Tibial nerve (tissue), 4 donors: ENCODE results near the gene LDAH. TPM values are rescaled to one million over a fixed set of nuclear protein-coding genes. Genes with fewer than 3 reads are reported as not detected.

Experiments used
- DNase-seq, 2 donors: peaks; one replicate each; pipeline ENCODE4 v3.0.0-alpha.2; 2019; ENCODE audit warnings: low spot score in 2 of 2
- H3K27ac ChIP-seq, 4 donors: fragments of 200-600 bp; sonication (generic) in 3 of 4; one replicate each; pipeline ENCODE4 v1.5.1; 2017 to 2019; ENCODE audit warnings: mild to moderate bottlenecking in 1 of 4
- H3K27me3 ChIP-seq, 2 donors: fragments of 200-600 bp; sonication (generic) in 1 of 2; one replicate each; pipeline versions ENCODE4 v1.5.1 to v1.6.0; 2017 to 2019
- H3K36me3 ChIP-seq, 3 donors: fragments of 200-600 bp; sonication (generic); one replicate each; pipeline ENCODE4 v1.5.1; 2018 to 2019
- H3K4me1 ChIP-seq, 4 donors: fragments of 200-600 bp; sonication (generic) in 3 of 4; one replicate each; pipeline ENCODE4 v1.5.1; 2017 to 2019
- H3K4me3 ChIP-seq, 4 donors: fragments of 200-600 bp; sonication (generic) in 3 of 4; one replicate each; pipeline ENCODE4 v1.5.1; 2017 to 2019; ENCODE audit warnings: mild to moderate bottlenecking in 1 of 4, moderate library complexity in 1 of 4
- H3K9me3 ChIP-seq, 4 donors: fragments of 200-600 bp; sonication (generic) in 3 of 4; one replicate each; pipeline ENCODE4 v1.5.1; 2017 to 2019
- EP300 ChIP-seq, 2 donors: sonication (generic); formaldehyde crosslinking; IDR thresholded peaks; one replicate each; pipeline ENCODE4 v1.6.1; 2017; ENCODE audit warnings: antibody characterized with exemption in 2 of 2, mild to moderate bottlenecking in 1 of 2
- POLR2A ChIP-seq, 2 donors: fragments of 450-650 bp; IDR thresholded peaks; one replicate each; pipeline ENCODE4 v1.6.1; 2017; ENCODE audit warnings: antibody characterized with exemption in 2 of 2, mild to moderate bottlenecking in 2 of 2, moderate library complexity in 2 of 2
- WGBS, 2 donors: methylation state at CpG; one replicate each; pipeline ENCODE4 v1.1.5; 2018; 5-methylcytosine and 5-hydroxymethylcytosine counted together
- total RNA-seq, 4 donors: library from RNA; depleted of rRNA; stranded (reverse); fragments of >200 nt; gene quantifications; one replicate each; pipeline ENCODE4 v1.1.0, GENCODE V29; 2016
- TF ChIP-seq, protein P1 (sequence below), 5 experiments: fragments of 200-600 bp in 3 of 5; fragments of 450-650 bp in 2 of 5; sonication (generic) in 3 of 5; IDR thresholded peaks; one replicate each; pipeline ENCODE4 v1.5.1; 2016 to 2019; ENCODE audit warnings: antibody characterized with exemption in 5 of 5, mild to moderate bottlenecking in 3 of 5, moderate library complexity in 2 of 5

LDAH gene
- total RNA-seq, 4 donors from 2014 or later: 13.4 to 27.1 (median 15.7) TPM

DNA sequence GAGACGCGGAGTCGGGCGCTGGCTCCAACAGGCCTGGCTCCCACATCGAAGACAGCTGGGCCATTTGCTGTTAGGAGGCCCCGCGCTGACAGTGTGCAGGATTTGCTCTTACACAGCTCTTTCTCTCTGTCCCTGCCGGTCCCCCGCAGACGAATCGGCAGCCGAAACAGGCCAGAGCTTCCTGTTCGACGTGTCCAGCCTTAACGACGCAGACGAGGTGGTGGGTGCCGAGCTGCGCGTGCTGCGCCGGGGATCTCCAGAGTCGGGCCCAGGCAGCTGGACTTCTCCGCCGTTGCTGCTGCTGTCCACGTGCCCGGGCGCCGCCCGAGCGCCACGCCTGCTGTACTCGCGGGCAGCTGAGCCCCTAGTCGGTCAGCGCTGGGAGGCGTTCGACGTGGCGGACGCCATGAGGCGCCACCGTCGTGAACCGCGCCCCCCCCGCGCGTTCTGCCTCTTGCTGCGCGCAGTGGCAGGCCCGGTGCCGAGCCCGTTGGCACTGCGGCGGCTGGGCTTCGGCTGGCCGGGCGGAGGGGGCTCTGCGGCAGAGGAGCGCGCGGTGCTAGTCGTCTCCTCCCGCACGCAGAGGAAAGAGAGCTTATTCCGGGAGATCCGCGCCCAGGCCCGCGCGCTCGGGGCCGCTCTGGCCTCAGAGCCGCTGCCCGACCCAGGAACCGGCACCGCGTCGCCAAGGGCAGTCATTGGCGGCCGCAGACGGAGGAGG is 152.4 kb downstream of the LDAH start:
- Histone ChIP-seq H3K9me3 (no peaks in the 10 kb centered on the region), H3K4me3 (peak overlapping the region in 1 of 4 donors; percentile 8), H3K27me3 (peaks cover 0 to 91% of the 10 kb centered on the region in 2 donors), H3K36me3 (no peaks in the 10 kb centered on the region), H3K27ac (no peak overlapping the region), H3K4me1 (peaks cover 0 to 62% (median 21%) of the 10 kb centered on the region in 4 donors)
- TF ChIP-seq EP300 (IDR thresholded peaks at IDR 0.05): no peak
- no peak for TF ChIP-seq POLR2A (IDR thresholded peaks at IDR 0.05)
- TF ChIP-seq, protein P1, sequence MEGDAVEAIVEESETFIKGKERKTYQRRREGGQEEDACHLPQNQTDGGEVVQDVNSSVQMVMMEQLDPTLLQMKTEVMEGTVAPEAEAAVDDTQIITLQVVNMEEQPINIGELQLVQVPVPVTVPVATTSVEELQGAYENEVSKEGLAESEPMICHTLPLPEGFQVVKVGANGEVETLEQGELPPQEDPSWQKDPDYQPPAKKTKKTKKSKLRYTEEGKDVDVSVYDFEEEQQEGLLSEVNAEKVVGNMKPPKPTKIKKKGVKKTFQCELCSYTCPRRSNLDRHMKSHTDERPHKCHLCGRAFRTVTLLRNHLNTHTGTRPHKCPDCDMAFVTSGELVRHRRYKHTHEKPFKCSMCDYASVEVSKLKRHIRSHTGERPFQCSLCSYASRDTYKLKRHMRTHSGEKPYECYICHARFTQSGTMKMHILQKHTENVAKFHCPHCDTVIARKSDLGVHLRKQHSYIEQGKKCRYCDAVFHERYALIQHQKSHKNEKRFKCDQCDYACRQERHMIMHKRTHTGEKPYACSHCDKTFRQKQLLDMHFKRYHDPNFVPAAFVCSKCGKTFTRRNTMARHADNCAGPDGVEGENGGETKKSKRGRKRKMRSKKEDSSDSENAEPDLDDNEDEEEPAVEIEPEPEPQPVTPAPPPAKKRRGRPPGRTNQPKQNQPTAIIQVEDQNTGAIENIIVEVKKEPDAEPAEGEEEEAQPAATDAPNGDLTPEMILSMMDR (IDR thresholded peaks at IDR 0.05): no peak
- DNase-seq: no peak
- WGBS, 2 donors: 18 to 20% methylated on average over 59 to 80 of the region's 83 CpGs

- no peak overlapping the region for H3K4me3 ChIP-seq
- H3K27me3 ChIP-seq: peaks cover 0 to 97% of the 10 kb centered on the region in 2 donors
- no peaks in the 10 kb centered on the region for H3K9me3 ChIP-seq
- no peak for DNase-seq
- 49 to 58% methylated on average over 36 to 39 of the region's 45 CpGs for WGBS, 2 donors
- H3K36me3 ChIP-seq: no peaks in the 10 kb centered on the region
- no peak overlapping the region for H3K27ac ChIP-seq
- no peak for TF ChIP-seq EP300 (IDR thresholded peaks at IDR 0.05)
- TF ChIP-seq, protein P1 (IDR thresholded peaks at IDR 0.05): no peak
- no peak for TF ChIP-seq POLR2A (IDR thresholded peaks at IDR 0.05)
- H3K4me1 ChIP-seq: peaks cover 0 to 63% (median 20%) of the 10 kb centered on the region in 4 donors
These were observed 153.2 kb downstream of the LDAH start for GRCh38 chr2:20669562-20670314.

GRCh38 chr2:20668871-20669475 is 153.9 kb downstream of the LDAH start:
- Histone ChIP-seq H3K4me1 (peaks cover 0 to 64% (median 20%) of the 10 kb centered on the region in 4 donors), H3K27ac (no peak overlapping the region), H3K27me3 (peaks cover 0 to 97% of the 10 kb centered on the region in 2 donors), H3K4me3 (peak overlapping the region in 1 of 4 donors; percentile 61), H3K9me3 (no peaks in the 10 kb centered on the region), H3K36me3 (no peaks in the 10 kb centered on the region)
- no peak for TF ChIP-seq EP300 (IDR thresholded peaks at IDR 0.05)
- TF ChIP-seq, protein P1 (IDR thresholded peaks at IDR 0.05): no peak
- TF ChIP-seq POLR2A (IDR thresholded peaks at IDR 0.05): no peak
- no peak for DNase-seq
- WGBS, 2 donors: 65 to 68% methylated on average over 7 to 8 of the region's 8 CpGs

- WGBS, 2 donors: 91 to 94% methylated on average over 6 of the region's 6 CpGs
- DNase-seq: no peak
- Histone ChIP-seq H3K9me3 (no peaks in the 10 kb centered on the region), H3K27ac (no peak overlapping the region), H3K27me3 (peaks cover 0 to 96% of the 10 kb centered on the region in 2 donors), H3K4me1 (peaks cover 0 to 64% (median 20%) of the 10 kb centered on the region in 4 donors), H3K4me3 (peak overlapping the region in 1 of 4 donors; percentile 61), H3K36me3 (no peaks in the 10 kb centered on the region)
- TF ChIP-seq POLR2A (IDR thresholded peaks at IDR 0.05): no peak
These were observed 154.4 kb downstream of the LDAH start for GRCh38 chr2:20668451-20668850.

DNA sequence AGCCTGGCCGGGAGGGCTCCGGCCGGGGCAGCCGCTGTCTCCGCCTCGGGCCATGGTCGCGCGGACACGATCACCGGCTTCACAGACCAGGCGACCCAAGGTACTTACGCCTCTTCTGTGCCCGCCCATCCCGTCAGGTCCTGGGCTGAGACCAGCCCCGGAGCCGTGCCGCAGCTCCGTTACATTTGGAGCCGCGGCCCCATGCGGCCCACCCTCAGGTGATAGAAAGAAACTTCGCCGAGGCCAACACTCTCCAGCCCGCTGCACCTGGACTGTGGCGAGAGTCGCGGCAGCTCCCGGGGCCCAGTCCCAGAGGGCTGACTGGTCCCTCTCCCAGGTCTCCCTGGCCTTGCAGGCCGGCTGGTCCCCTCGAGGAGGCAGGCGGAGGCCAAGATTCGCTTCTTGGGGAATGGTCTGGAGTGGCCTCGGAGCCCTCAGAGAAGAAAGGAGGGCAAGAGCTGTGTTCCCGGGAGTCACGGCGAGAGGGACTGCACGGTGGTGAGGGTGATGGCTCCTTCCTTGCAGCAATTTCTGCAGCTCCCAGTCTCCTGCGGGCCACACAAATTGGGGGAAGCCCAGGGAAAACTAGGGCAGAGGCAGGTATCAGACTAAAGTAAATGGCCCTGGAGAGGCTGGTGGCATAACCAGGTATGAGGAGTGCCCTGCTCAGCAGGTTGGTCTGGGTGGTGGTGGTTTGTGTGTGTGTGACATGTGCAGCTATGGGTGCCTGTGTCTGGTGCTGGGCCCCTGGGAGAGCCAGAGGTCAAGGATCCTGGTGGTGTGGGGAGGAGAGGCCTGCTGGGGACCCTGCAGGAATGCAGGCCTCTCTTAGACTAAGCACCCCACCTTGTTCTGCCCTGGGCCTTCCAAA is 155.1 kb downstream of the LDAH start:
- TF ChIP-seq POLR2A (IDR thresholded peaks at IDR 0.05) (no peak), EP300 (IDR thresholded peaks at IDR 0.05) (no peak)
- TF ChIP-seq, protein P1 (IDR thresholded peaks at IDR 0.05): no peak
- 30 to 52% methylated on average over 16 to 34 of the region's 39 CpGs for WGBS, 2 donors
- Histone ChIP-seq H3K27ac (peak overlapping the region in 1 of 4 donors; percentile 39), H3K4me1 (peaks cover 0 to 64% (median 20%) of the 10 kb centered on the region in 4 donors), H3K27me3 (peaks cover 0 to 94% of the 10 kb centered on the region in 2 donors), H3K9me3 (no peaks in the 10 kb centered on the region), H3K4me3 (peak overlapping the region; percentile 33 to 61 (median 38)), H3K36me3 (no peaks in the 10 kb centered on the region)
- DNase-seq: no peak
